SK-N-SH treated with all-trans-retinoic acid at 6 μM for 48 hours (cell line): ENCODE measurements around the gene YPEL4.
A peak's percentile ranks its signal among the peaks of the same experiment; 100 is the strongest.

Experiments used
- ATAC-seq: fragments of 200-7000 bp; cut with Tn5 transposase; 3 replicates; pipeline ENCODE4 v1.9.1; 2020; ENCODE audit warnings: mild to moderate bottlenecking, moderate library complexity
- ARNTL ChIP-seq: fragments of 450-650 bp; formaldehyde crosslinking; IDR thresholded peaks from 2 replicates; pipeline ENCODE4 v1.5.0; 2020; ENCODE audit warnings: low read depth, mild to moderate bottlenecking, moderate library complexity, borderline replicate concordance
- BACH2 ChIP-seq: fragments of 250-450 bp; sonication (Bioruptor Pico); IDR thresholded peaks from 2 replicates; pipeline ENCODE4 v1.9.0; 2021; ENCODE audit warnings: mild to moderate bottlenecking, borderline replicate concordance
- CREB5 ChIP-seq: fragments of 250-450 bp; sonication (Bioruptor Pico); IDR thresholded peaks from 2 replicates; pipeline ENCODE4 v1.5.1; 2020; ENCODE audit warnings: low read depth, mild to moderate bottlenecking, moderate library complexity
- CSRNP3 ChIP-seq: fragments of 250-450 bp; sonication (Bioruptor Pico); IDR thresholded peaks from 2 replicates; pipeline ENCODE4 v1.5.1; 2021; ENCODE audit warnings: mild to moderate bottlenecking, moderate library complexity
- ESRRG ChIP-seq: fragments of 250-450 bp; sonication (Bioruptor Pico); IDR thresholded peaks from 2 replicates; pipeline ENCODE4 v1.6.1; 2021; ENCODE audit warnings: mild to moderate bottlenecking
- GLIS3 ChIP-seq: fragments of 250-450 bp; sonication (Bioruptor Pico); IDR thresholded peaks from 2 replicates; pipeline ENCODE4 v1.5.0; 2020; ENCODE audit warnings: mild to moderate bottlenecking, moderate library complexity
- OSR1 ChIP-seq: fragments of 250-450 bp; sonication (Bioruptor Pico); IDR thresholded peaks from 2 replicates; pipeline ENCODE4 v1.8.0; 2022; ENCODE audit warnings: moderate library complexity, mild to moderate bottlenecking, inconsistent platforms
- POU6F1 ChIP-seq: fragments of 250-450 bp; sonication (Bioruptor Pico); IDR thresholded peaks from 2 replicates; pipeline ENCODE4 v1.8.0; 2021; ENCODE audit warnings: low read depth, mild to moderate bottlenecking, moderate library complexity, borderline replicate concordance
- PPARA ChIP-seq: fragments of 250-450 bp; sonication (Bioruptor Pico); IDR thresholded peaks from 2 replicates; pipeline ENCODE4 v1.5.0; 2020; ENCODE audit warnings: mild to moderate bottlenecking, borderline replicate concordance
- RARB ChIP-seq: fragments of 250-450 bp; sonication (Bioruptor Pico); IDR thresholded peaks from 2 replicates; pipeline ENCODE4 v1.8.0; 2021; ENCODE audit warnings: mild to moderate bottlenecking, moderate library complexity
- SNAI2 ChIP-seq: fragments of 250-450 bp; sonication (Bioruptor Pico); IDR thresholded peaks from 2 replicates; pipeline ENCODE4 v1.5.0; 2020; ENCODE audit warnings: mild to moderate bottlenecking, moderate library complexity
- TCF4 ChIP-seq: fragments of 250-450 bp; sonication (Bioruptor Pico); IDR thresholded peaks from 2 replicates; pipeline ENCODE4 v1.8.0; 2021; ENCODE audit warnings: mild to moderate bottlenecking, moderate library complexity, borderline replicate concordance
- TOX ChIP-seq: fragments of 250-450 bp; sonication (Bioruptor Pico); IDR thresholded peaks from 2 replicates; pipeline ENCODE4 v1.8.0; 2021; ENCODE audit warnings: mild to moderate bottlenecking, moderate library complexity, borderline replicate concordance
- ZC3H10 ChIP-seq: fragments of 250-450 bp; sonication (Bioruptor Pico); IDR thresholded peaks from 2 replicates; pipeline ENCODE4 v1.5.1; 2021; ENCODE audit warnings: mild to moderate bottlenecking, moderate library complexity
- ZFP3 ChIP-seq: fragments of 250-450 bp; sonication (Bioruptor Pico); IDR thresholded peaks from 2 replicates; pipeline ENCODE4 v1.5.0; 2020; ENCODE audit warnings: mild to moderate bottlenecking, moderate library complexity
- ZFP30 ChIP-seq: fragments of 450-650 bp; formaldehyde crosslinking; IDR thresholded peaks from 2 replicates; pipeline ENCODE4 v1.5.0; 2022; ENCODE audit warnings: mild to moderate bottlenecking, moderate library complexity
- ZNF565 ChIP-seq: fragments of 450-650 bp; formaldehyde crosslinking; conservative IDR thresholded peaks from 2 replicates; pipeline ENCODE4 v1.5.0; 2020; ENCODE audit warnings: low read depth, mild to moderate bottlenecking, moderate library complexity
- ZNF8 ChIP-seq: fragments of 450-650 bp; formaldehyde crosslinking; IDR thresholded peaks from 2 replicates; pipeline ENCODE4 v1.5.0; 2020; ENCODE audit warnings: mild to moderate bottlenecking, moderate library complexity

Gene YPEL4

GRCh38 chr11:57597916-57598830 is 51.5 kb downstream of the YPEL4 start:
- TF ChIP-seq BACH2 (no peak), ZFP30 (no peak), ZC3H10 (CRISPR knock-in tag) (no peak), POU6F1 (CRISPR knock-in tag) (no peak), ARNTL (CRISPR knock-in tag) (no peak), GLIS3 (CRISPR knock-in tag) (no peak), ZFP3 (CRISPR knock-in tag) (no peak), TCF4 (CRISPR knock-in tag) (no peak)
- ATAC-seq, result peak; percentile 88

GRCh38 chr11:57597461-57597915 is 52.2 kb downstream of the YPEL4 start, which contains the start of gene SERPING1:
Gene SERPING1, plus strand, starts transcription at chr11:57597685. Its CDS starts 586 bp downstream, at chr11:57598271.
- ATAC-seq, result peak; percentile 23; the same call in 2 of the 3 replicates

GRCh38 chr11:57596266-57596885 is 53.3 kb downstream of the YPEL4 start:
- no peak for ATAC-seq
- TF ChIP-seq TOX (CRISPR knock-in tag), result no peak
- TF ChIP-seq PPARA (CRISPR knock-in tag), result no peak
- TF ChIP-seq POU6F1 (CRISPR knock-in tag), result no peak
- TF ChIP-seq TCF4 (CRISPR knock-in tag), result no peak
- no peak for TF ChIP-seq ESRRG
- no peak for TF ChIP-seq RARB
- no peak for TF ChIP-seq ZFP30
- no peak for TF ChIP-seq OSR1 (CRISPR knock-in tag)
- no peak for TF ChIP-seq BACH2
- TF ChIP-seq CSRNP3 (CRISPR knock-in tag), result no peak
- no peak for TF ChIP-seq ZC3H10 (CRISPR knock-in tag)

More at GRCh38 chr11:57597461-57597915, 52.2 kb downstream of the YPEL4 start, which contains the start of gene SERPING1:
- TF ChIP-seq ZC3H10 (CRISPR knock-in tag) (no peak), PPARA (CRISPR knock-in tag) (no peak), BACH2 (no peak), ESRRG (no peak), CSRNP3 (CRISPR knock-in tag) (no peak), GLIS3 (CRISPR knock-in tag) (no peak), SNAI2 (no peak), CREB5 (CRISPR knock-in tag) (no peak), TOX (CRISPR knock-in tag) (no peak), TCF4 (CRISPR knock-in tag) (no peak), ZNF565 (CRISPR knock-in tag) (no peak), RARB (no peak), ARNTL (CRISPR knock-in tag) (no peak), ZNF8 (CRISPR knock-in tag) (no peak), POU6F1 (CRISPR knock-in tag) (no peak)
- TF ChIP-seq, all 23 proteins: peak for 0
